Stimulated activated CD4-positive, alpha-beta T cell treated with anti-CD3 and anti-CD28 coated beads, Interleukin-1b, Interleukin-23, amount 100 ng/mL, for 4 hours (primary cell): ENCODE data around the gene ZBTB20.

Source experiments
- DNase-seq, 2 donors: peaks; one replicate each; pipeline ENCODE4 v3.0.0-alpha.2; 2020; ENCODE audit warnings: low read depth in 2 of 2

ZBTB20 gene

DNA sequence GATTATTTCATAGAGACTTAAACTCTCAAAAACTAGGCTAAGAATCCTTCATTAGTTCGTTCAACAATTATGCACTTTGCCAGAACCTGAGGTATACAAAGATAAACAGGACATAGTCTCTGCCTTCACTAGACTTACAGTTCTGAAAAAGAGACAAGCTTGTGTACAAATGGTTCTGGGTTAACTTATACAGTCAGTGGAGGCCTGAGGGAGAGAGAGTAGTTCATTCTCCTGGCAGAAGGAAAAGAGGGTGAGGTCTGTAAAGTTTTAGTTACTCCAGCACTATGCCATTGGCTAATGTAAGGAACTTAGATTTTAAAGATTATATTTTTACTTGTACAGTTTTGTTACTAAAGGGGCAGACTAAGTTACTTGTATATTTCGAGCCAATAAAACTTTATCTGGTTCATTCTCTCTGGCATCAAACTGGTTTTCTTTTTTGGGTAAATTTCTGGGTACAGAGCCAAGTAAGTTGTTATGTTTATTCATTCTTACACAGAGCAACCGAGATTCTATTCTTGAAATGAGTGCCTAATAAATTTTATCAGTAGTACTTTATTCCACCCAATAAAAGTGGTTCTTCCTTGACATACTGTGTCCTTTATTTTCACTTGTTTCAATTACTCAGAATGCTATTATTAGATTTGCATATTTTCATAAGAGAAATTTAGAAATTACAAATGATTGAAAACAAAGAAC lies 574.6 kb downstream of the ZBTB20 start:
- no peak for DNase-seq

DNA sequence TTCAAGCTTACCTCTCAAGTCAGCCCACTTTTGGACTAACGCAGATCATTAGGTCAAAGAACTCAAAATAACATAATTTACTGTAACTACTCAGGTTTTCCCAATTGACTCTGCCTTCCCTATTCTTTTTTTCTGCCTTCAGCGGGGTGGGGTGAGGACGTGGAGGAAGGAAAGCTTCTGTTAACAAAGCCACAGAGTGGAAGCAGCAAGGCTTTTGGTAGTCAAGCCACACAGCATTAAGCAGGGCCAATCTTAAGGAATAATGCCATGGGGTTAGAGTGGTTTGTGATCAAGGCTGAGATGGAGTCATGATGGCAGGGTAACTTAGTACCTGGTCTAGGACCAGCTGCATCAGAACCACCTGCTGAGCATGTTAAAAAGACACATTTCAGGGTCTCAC lies 575.7 kb downstream of the ZBTB20 start:
- DNase-seq, result no peak

GRCh38 chr3:114569186-114569585 lies 577.9 kb downstream of the ZBTB20 start:
- no peak for DNase-seq

DNA sequence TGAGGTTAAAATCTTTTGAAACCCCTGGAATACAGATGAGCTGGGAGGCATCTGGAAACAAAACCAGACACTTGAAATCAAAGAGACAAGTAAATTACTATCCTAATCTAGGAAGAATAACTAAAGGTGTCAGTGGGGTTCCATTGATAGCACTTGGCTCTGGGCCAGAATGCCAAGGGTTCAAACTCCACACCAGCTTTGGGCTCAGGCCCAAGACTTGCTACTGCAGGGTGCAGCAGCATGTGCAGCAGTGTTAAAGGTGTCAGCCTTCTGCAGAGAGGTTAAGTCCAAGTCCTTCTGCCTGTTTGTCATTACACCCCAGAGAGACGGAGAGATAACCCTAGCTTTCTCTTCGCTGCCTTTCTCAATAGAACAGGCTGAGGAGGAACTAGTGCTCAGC lies 579.3 kb downstream of the ZBTB20 start:
- DNase-seq, result no peak

GRCh38 chr3:114566767-114567166 lies 580.3 kb downstream of the ZBTB20 start:
- no peak for DNase-seq

DNA sequence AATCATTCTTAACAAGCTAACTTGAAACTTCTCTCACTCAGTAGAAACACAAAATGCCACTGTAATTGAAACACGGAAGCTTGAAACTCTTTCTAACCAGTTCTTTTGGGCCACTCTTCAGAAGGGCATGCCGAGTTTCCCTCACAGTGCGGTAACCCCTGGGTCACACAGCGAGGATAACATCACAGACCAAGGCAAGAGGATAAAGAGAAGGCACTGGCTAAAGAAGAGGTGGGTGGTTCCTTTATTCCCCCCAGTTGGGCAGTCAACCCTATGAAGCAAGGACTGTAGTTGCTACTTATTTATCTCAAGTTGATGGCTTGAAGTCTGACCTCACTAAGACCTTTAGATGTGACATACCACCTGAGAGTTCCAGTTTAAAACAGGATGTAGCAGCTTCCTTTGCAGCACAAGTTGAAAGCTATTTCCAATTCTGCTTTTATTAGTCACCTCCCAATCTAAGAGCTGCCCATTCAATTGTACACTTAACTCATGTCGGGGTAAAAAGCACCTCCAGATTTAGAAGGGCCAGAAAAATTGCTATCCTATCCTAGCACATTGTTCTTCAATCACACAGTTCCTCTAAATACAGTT lies 580.8 kb downstream of the ZBTB20 start:
- no peak for DNase-seq

GRCh38 chr3:114565216-114565615 lies 581.9 kb downstream of the ZBTB20 start:
- no peak for DNase-seq

GRCh38 chr3:114563720-114564119 lies 583.4 kb downstream of the ZBTB20 start:
- DNase-seq, result no peak

DNA sequence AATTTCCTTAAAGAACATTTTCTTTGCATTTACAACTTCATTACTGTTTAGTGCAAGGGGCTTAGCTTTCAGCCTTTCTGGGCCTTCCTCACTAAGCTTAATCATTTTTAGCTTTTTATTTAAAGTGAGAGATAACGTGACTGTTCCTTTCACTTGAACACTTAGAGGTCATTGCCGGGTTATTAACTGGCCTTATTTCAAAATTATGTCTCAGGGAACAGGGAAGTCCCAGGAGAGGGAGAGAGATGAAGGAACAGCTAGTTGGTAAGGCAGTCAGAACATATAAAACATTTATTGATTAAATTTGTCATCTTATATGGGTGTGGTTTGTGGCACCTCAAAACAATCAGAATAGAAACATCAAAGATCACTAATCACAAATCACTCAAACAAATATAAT lies 584.5 kb downstream of the ZBTB20 start:
- DNase-seq, result no peak

- DNase-seq, result no peak
Observed at GRCh38 chr3:114558271-114558670, 588.8 kb downstream of the ZBTB20 start.

DNA sequence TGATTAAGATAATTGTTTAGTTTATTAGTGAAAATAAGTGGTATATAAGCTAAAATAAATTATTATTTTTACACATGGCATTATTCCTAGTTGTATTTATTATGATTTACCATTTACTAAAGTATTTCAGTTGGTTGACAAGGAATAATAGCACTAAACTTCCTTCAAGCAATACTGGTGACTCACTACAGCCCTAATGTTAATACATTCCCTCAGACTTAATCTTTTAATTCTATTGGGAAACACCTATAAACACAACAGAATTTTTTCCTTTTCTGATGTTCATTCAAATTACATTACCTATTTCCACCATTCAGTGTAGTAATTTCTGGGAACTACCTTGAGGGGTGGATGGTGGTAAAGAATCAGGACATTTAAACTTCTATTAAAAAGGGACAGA lies 589.3 kb downstream of the ZBTB20 start:
- DNase-seq, result no peak

GRCh38 chr3:114556657-114557213 lies 590.4 kb downstream of the ZBTB20 start:
- DNase-seq, result no peak

DNA sequence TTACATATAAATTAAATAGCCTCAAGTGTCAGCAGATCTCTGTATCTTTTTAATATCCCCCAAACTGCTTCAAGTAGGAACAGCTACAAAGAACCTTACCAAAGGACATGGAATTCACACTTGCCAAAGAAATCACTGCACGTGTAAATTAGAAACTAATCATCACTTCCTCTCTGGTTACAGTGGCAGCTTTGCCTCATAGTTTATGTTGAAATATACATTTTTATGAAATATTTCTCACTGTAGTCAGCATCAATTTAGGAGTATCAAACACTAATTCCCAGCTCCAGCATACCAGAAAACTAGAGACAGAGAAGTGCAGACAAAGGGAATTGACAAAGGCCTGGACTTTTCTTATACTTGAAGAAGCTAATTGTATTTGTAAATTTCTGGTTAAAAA lies 592.4 kb downstream of the ZBTB20 start:
- no peak for DNase-seq

DNA sequence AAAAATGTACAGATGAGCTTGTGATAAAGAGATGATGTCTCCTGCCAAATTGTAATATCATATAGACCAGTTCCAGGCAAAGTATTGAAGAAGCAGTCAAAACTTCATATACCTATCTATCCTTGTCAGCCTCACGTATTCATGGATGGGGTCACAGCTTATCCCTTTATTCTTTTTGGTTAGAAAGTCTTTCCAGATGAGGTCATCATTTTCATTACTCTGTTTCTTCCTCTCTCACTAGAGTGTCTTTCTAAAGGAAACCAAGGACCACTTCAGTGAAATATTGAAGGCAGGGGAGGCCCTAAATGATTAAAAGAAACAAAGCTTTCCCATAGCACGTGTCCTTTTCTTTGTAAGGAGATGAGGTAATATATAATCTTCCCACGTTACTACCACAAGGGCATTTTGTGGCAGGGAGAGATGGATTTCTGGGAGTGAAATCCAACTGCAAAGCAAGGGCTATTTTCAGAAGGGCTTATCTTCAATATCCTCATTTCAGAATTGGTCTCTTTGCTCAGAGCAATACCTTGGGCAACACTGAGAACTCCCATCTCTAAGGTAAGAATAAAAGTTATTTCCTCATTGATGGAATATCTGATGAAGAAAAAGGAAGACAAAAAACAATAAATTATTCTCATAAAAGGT lies 593.0 kb downstream of the ZBTB20 start:
- DNase-seq, result no peak

DNA sequence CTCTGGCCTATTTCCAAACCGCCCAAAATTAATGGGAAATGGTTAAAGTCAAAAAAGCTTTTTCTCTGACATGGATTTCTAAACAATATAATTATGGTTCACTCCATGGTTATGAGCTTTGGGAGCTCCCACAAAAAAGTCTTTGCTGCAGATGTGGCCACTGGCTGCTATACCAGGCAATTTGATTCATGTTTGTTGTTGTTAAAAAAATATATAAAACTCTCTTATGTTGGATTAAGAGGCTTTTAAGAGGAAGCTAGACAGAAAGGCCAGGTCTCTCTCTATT lies 594.6 kb downstream of the ZBTB20 start:
- DNase-seq, result no peak

DNA sequence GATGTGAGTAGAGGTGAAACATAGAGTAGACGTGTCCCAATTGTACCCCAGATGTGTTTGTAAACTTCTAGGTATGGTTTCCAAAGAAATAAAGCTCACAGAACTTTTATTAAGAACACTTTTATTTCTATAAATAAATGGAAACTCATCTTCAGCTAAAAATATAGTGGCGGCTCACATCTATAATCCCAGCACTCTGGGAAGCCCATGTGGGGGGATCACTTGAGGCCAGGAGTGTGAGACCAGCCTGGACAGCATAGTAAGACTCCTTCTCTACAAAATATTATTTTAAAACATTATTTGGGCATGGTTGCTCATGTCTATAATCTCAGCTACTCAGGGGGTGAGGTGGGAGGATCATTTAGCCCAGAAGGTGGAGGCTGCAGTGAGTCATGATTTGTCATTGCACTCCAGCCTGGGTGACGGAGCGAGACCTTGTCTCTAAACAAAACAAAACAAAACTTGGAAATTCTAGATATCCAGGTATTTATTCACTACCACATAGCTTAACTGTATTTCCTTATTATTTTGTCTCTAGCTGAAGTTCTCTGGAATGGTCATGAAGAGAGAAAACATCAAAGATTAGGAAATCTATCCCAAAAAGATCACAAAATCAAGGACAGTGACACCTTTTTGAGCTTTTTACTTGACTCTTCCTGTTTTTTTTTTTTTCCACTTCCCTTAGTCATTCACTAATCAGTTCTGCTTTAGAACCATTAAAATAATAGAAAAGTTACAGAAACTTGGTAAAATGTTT lies 595.1 kb downstream of the ZBTB20 start:
- no peak for DNase-seq

- no peak for DNase-seq
Observed at GRCh38 chr3:114550165-114550564, 596.9 kb downstream of the ZBTB20 start.

- DNase-seq, result no peak
Observed at GRCh38 chr3:114545193-114545592, 601.9 kb downstream of the ZBTB20 start.

GRCh38 chr3:114542359-114542758 lies 604.7 kb downstream of the ZBTB20 start:
- no peak for DNase-seq

DNA sequence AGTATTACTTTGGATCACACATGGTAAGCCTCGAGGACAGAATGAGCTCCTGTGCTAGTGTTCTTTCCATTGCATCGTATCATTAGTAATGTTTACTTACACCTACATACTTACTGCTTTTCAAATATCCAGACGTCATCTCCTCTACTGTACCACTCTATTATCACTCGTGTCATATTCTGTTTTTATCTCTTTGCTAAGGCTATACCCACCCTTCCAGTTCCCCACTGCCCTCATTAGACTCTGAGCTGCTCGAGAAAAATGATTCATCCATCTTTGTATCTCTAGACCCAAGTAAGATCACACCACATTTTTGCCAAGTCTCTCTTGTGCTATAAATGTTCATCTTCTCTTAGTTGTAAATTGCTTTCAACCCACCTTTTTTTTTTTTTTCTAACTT lies 607.6 kb downstream of the ZBTB20 start:
- no peak for DNase-seq

DNA sequence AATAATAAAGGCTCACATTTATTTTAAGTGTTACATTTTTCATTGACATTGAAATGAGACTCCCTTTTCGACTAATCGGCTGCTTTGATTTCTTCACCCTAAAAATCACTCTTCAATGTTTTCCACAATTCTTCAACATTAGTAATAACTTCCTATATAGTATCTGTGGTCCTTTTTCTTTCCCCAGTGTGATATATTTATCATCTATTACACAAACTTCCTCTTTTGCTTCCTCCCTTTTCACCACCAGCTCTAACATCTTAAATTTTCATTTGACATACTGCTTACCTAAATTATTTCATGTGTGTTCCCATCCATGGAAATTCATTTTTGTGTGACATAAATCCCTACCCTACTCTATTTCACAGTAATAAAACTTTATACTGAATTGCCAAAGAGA lies 608.9 kb downstream of the ZBTB20 start:
- no peak for DNase-seq

DNA sequence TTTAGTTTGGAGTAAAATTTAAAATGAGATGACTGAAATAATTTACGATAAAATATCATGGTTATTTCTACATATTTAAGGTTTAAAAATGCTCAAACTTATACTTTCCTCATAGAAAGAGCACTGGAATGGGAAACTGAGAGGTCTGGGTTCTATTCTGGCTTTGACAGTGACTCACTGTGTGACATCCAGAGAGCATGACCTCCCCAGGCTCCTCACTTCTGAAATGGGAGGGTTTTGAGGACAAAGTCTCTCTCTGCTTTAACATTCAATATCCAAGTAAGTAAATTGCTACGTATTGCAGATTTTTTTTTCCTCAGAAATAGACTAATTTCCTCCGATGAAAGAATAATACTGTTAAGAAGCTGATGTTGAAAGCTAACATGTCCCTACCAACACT lies 618.6 kb downstream of the ZBTB20 start:
- DNase-seq, result no peak
